B cell (primary cell): ENCODE results near the gene CREB5.

Source experiments
- EZH2 ChIP-seq: IDR thresholded peaks from 2 replicates; pipeline ENCODE4 v1.6.1; 2012; ENCODE audit warnings: borderline replicate concordance, low read depth, mild to moderate bottlenecking, moderate library complexity, low read length; ENCODE audit not compliant: insufficient read depth, poor library complexity, severe bottlenecking
- TF ChIP-seq, protein P1 (sequence below): fragments of 200-600 bp; IDR thresholded peaks from one replicate; pipeline ENCODE4 v1.8.0; 2022; ENCODE audit warnings: antibody characterized with exemption, mild to moderate bottlenecking

DNA sequence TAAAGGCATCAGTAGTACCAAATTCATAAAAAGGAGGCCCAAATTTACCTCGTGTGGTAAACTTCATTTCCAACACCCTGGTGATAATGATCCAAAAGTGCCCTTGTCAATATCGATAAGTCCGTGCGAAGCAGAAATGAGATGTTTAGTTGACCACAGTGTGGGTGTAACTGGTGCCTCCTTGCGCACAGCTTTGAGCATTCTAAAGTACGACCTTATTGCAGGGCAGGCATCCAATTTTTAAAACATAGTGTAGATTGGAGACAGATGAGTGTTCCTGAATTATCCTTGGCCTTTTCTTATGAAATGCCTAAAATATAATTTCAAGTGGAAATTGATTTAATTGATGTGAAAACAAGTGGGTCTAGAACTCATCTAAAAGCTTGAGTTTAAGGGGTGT lies 297.4 kb downstream of the CREB5 start:
- TF ChIP-seq, protein P1, sequence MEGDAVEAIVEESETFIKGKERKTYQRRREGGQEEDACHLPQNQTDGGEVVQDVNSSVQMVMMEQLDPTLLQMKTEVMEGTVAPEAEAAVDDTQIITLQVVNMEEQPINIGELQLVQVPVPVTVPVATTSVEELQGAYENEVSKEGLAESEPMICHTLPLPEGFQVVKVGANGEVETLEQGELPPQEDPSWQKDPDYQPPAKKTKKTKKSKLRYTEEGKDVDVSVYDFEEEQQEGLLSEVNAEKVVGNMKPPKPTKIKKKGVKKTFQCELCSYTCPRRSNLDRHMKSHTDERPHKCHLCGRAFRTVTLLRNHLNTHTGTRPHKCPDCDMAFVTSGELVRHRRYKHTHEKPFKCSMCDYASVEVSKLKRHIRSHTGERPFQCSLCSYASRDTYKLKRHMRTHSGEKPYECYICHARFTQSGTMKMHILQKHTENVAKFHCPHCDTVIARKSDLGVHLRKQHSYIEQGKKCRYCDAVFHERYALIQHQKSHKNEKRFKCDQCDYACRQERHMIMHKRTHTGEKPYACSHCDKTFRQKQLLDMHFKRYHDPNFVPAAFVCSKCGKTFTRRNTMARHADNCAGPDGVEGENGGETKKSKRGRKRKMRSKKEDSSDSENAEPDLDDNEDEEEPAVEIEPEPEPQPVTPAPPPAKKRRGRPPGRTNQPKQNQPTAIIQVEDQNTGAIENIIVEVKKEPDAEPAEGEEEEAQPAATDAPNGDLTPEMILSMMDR = no peak
- TF ChIP-seq EZH2 = no peak
